NCI-H2081 (cell line): ENCODE data around the gene CDK18.
A peak's percentile ranks its signal among the peaks of the same experiment; 100 is the strongest.

ENCODE experiments used
- DNase-seq, 2 experiments: peaks; one replicate each; lab custom pipeline; 2025; lab: John Stamatoyannopoulos, UW

Gene CDK18

GRCh38 chr1:205505076-205505729 lies 734 bp downstream of the CDK18 start:
- no peak for DNase-seq

GRCh38 chr1:205505791-205506190 lies 1.3 kb downstream of the CDK18 start:
- no peak for DNase-seq

GRCh38 chr1:205506409-205507200 lies 2.1 kb downstream of the CDK18 start:
- no peak for DNase-seq

- no peak for DNase-seq
Measured at GRCh38 chr1:205508227-205508714, 3.8 kb downstream of the CDK18 start.

- DNase-seq: peak; percentile 31 to 45
Measured at GRCh38 chr1:205510308-205510950, 6.0 kb downstream of the CDK18 start.

GRCh38 chr1:205510951-205511330 lies 6.5 kb downstream of the CDK18 start:
- DNase-seq: no peak

- DNase-seq: no peak
Measured at GRCh38 chr1:205512059-205513045, 7.9 kb downstream of the CDK18 start.

GRCh38 chr1:205513774-205514173 lies 9.3 kb downstream of the CDK18 start:
- DNase-seq: no peak

GRCh38 chr1:205514211-205515142 lies 10.0 kb downstream of the CDK18 start:
- DNase-seq: no peak

- no peak for DNase-seq
Measured at GRCh38 chr1:205515781-205516253, 11.3 kb downstream of the CDK18 start.

- no peak for DNase-seq
Measured at GRCh38 chr1:205516362-205516761, 11.9 kb downstream of the CDK18 start.

- DNase-seq: no peak
Measured at GRCh38 chr1:205517288-205517687, 12.8 kb downstream of the CDK18 start.

GRCh38 chr1:205517763-205518162 lies 13.3 kb downstream of the CDK18 start:
- DNase-seq: no peak

- peak; percentile 35 to 42 for DNase-seq
Measured at GRCh38 chr1:205518661-205519540, 14.4 kb downstream of the CDK18 start.

- no peak for DNase-seq
Measured at GRCh38 chr1:205519541-205520131, 15.2 kb downstream of the CDK18 start.

- DNase-seq: no peak
Measured at GRCh38 chr1:205520709-205521108, 16.2 kb downstream of the CDK18 start.

- no peak for DNase-seq
Measured at GRCh38 chr1:205521686-205522085, 17.2 kb downstream of the CDK18 start.

GRCh38 chr1:205522692-205523091 lies 18.2 kb downstream of the CDK18 start:
- DNase-seq: no peak
